Neural progenitor cell (in vitro differentiated cells): ENCODE measurements around the gene DPYD. TPM values are rescaled to one million over a fixed set of nuclear protein-coding genes. Genes with fewer than 3 reads are reported as not detected.

ENCODE experiments used
- DNase-seq: peaks from one replicate; pipeline ENCODE4 v3.0.0-alpha.2; 2016; ENCODE audit warnings: low spot score
- H2AFZ ChIP-seq: fragments of 200-600 bp; sonication (generic); replicated peaks from 2 replicates; pipeline ENCODE4 v1.6.1; 2016; ENCODE audit warnings: antibody characterized with exemption
- H3F3A ChIP-seq: fragments of 200-600 bp; sonication (generic); 2 replicates; pipeline ENCODE4 v1.6.1; 2016; ENCODE audit warnings: antibody characterized with exemption, low read depth
- H3K27ac ChIP-seq: fragments of 200-600 bp; sonication (generic); 2 replicates; pipeline ENCODE4 v1.5.1; 2016; ENCODE audit warnings: mild to moderate bottlenecking
- H3K27me3 ChIP-seq: fragments of 200-600 bp; sonication (generic); 2 replicates; pipeline ENCODE4 v1.6.1; 2016; ENCODE audit warnings: mild to moderate bottlenecking, moderate library complexity
- H3K36me3 ChIP-seq: fragments of 200-600 bp; sonication (generic); 2 replicates; pipeline ENCODE4 v1.5.1; 2016
- H3K4me1 ChIP-seq: fragments of 200-600 bp; sonication (generic); 2 replicates; pipeline ENCODE4 v1.6.1; 2016; ENCODE audit warnings: mixed run types
- H3K4me2 ChIP-seq: fragments of 200-600 bp; sonication (generic); 2 replicates; pipeline ENCODE4 v1.6.1; 2016
- H3K4me3 ChIP-seq: fragments of 200-600 bp; sonication (generic); 2 replicates; pipeline ENCODE4 v1.5.1; 2016
- H3K79me2 ChIP-seq: fragments of 200-600 bp; sonication (generic); 2 replicates; pipeline ENCODE4 v1.6.1; 2016; ENCODE audit warnings: low read depth
- H3K9ac ChIP-seq: fragments of 200-600 bp; sonication (generic); 2 replicates; pipeline ENCODE4 v1.6.1; 2016
- H3K9me3 ChIP-seq: fragments of 200-600 bp; sonication (generic); 2 replicates; pipeline ENCODE4 v1.5.1; 2016; ENCODE audit warnings: low read depth
- H4K20me1 ChIP-seq: fragments of 200-600 bp; sonication (generic); 2 replicates; pipeline ENCODE4 v1.6.1; 2016; ENCODE audit warnings: low read depth
- H3K27ac Mint-ChIP-seq: 3 replicates; pipeline ENCODE4 v1.8.0; 2021; ENCODE audit warnings: mixed read lengths
- H3K27me3 Mint-ChIP-seq: 2 replicates; pipeline ENCODE4 v1.8.0; 2022; ENCODE audit warnings: low read depth, mild to moderate bottlenecking, inconsistent platforms, moderate library complexity, mixed read lengths; ENCODE audit not compliant: insufficient read depth
- H3K36me3 Mint-ChIP-seq: 3 replicates; pipeline ENCODE4 v1.8.0; 2021; ENCODE audit warnings: mixed read lengths
- H3K4me1 Mint-ChIP-seq: 3 replicates; pipeline ENCODE4 v1.8.0; 2021; ENCODE audit warnings: mixed read lengths
- H3K4me3 Mint-ChIP-seq: 3 replicates; pipeline ENCODE4 v1.8.0; 2021; ENCODE audit warnings: mild to moderate bottlenecking, moderate library complexity, mixed read lengths
- H3K9me3 Mint-ChIP-seq: 3 replicates; pipeline ENCODE4 v1.8.0; 2020; ENCODE audit warnings: mixed read lengths
- EZH2 ChIP-seq: fragments of 200-600 bp; sonication (generic); IDR thresholded peaks from 2 replicates; pipeline ENCODE4 v1.6.1; 2017; ENCODE audit warnings: antibody characterized with exemption, mild to moderate bottlenecking, moderate library complexity
- EZH2phosphoT487 ChIP-seq: fragments of 200-600 bp; sonication (generic); IDR thresholded peaks from 2 replicates; pipeline ENCODE4 v1.6.1; 2017; ENCODE audit warnings: antibody characterized with exemption
- total RNA-seq: library from RNA; depleted of rRNA; stranded (reverse); fragments of >200 nt; gene quantifications from 2 replicates; pipeline ENCODE4 v1.2.3, GENCODE V29; 2015; ENCODE audit warnings: low replicate concordance
- TF ChIP-seq, protein P1 (sequence below): fragments of 200-600 bp; sonication (generic); IDR thresholded peaks from 2 replicates; pipeline ENCODE4 v1.5.1; 2017; ENCODE audit warnings: antibody characterized with exemption, mild to moderate bottlenecking

The DPYD gene
- total RNA-seq, 1 donor from 2014 or later: 0.43 TPM

- Histone ChIP-seq H3K36me3 (no peaks in the 10 kb centered on the region), H3K4me3 (no peak overlapping the region), H3K4me2 (no peak overlapping the region), H3F3A (no peaks in the 10 kb centered on the region), H2AFZ (no peak overlapping the region), H3K9me3 (no peaks in the 10 kb centered on the region), H3K4me1 (no peaks in the 10 kb centered on the region), H3K9ac (no peak overlapping the region), H3K27me3 (no peaks in the 10 kb centered on the region), H3K79me2 (no peaks in the 10 kb centered on the region), H4K20me1 (no peaks in the 10 kb centered on the region), H3K27ac (no peak overlapping the region)
- no peaks in the 10 kb centered on the region for H3K9me3 Mint-ChIP-seq
- H3K36me3 Mint-ChIP-seq: no peaks in the 10 kb centered on the region
- no peak overlapping the region for H3K4me3 Mint-ChIP-seq
- no peak for TF ChIP-seq EZH2phosphoT487
- TF ChIP-seq, protein P1, sequence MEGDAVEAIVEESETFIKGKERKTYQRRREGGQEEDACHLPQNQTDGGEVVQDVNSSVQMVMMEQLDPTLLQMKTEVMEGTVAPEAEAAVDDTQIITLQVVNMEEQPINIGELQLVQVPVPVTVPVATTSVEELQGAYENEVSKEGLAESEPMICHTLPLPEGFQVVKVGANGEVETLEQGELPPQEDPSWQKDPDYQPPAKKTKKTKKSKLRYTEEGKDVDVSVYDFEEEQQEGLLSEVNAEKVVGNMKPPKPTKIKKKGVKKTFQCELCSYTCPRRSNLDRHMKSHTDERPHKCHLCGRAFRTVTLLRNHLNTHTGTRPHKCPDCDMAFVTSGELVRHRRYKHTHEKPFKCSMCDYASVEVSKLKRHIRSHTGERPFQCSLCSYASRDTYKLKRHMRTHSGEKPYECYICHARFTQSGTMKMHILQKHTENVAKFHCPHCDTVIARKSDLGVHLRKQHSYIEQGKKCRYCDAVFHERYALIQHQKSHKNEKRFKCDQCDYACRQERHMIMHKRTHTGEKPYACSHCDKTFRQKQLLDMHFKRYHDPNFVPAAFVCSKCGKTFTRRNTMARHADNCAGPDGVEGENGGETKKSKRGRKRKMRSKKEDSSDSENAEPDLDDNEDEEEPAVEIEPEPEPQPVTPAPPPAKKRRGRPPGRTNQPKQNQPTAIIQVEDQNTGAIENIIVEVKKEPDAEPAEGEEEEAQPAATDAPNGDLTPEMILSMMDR: no peak
- TF ChIP-seq EZH2: no peak
- no peak overlapping the region for H3K27ac Mint-ChIP-seq
- no peak for DNase-seq
- H3K27me3 Mint-ChIP-seq: no peaks in the 10 kb centered on the region
- no peaks in the 10 kb centered on the region for H3K4me1 Mint-ChIP-seq
Measured at GRCh38 chr1:97728436-97728835, 192.4 kb downstream of the DPYD start.

- H4K20me1 ChIP-seq: no peaks in the 10 kb centered on the region
- Mint-ChIP-seq H3K27ac (no peak overlapping the region), H3K4me3 (no peak overlapping the region), H3K4me1 (no peaks in the 10 kb centered on the region), H3K27me3 (no peaks in the 10 kb centered on the region), H3K9me3 (no peaks in the 10 kb centered on the region), H3K36me3 (no peaks in the 10 kb centered on the region)
- H2AFZ ChIP-seq: no peak overlapping the region
- DNase-seq: no peak
- no peaks in the 10 kb centered on the region for H3K27me3 ChIP-seq
- H3K9me3 ChIP-seq: no peaks in the 10 kb centered on the region
- no peaks in the 10 kb centered on the region for H3K79me2 ChIP-seq
- no peaks in the 10 kb centered on the region for H3K4me1 ChIP-seq
- TF ChIP-seq EZH2: no peak
- TF ChIP-seq, protein P1: no peak
- no peak for TF ChIP-seq EZH2phosphoT487
- no peak overlapping the region for H3K27ac ChIP-seq
- no peak overlapping the region for H3K9ac ChIP-seq
- no peaks in the 10 kb centered on the region for H3F3A ChIP-seq
- no peaks in the 10 kb centered on the region for H3K36me3 ChIP-seq
- H3K4me3 ChIP-seq: no peak overlapping the region
- no peak overlapping the region for H3K4me2 ChIP-seq
Measured at GRCh38 chr1:97727029-97727428, 193.8 kb downstream of the DPYD start.

- H3K36me3 Mint-ChIP-seq: no peaks in the 10 kb centered on the region
- H2AFZ ChIP-seq: no peak overlapping the region
- H3K27me3 Mint-ChIP-seq: no peaks in the 10 kb centered on the region
- H3K9me3 ChIP-seq: no peaks in the 10 kb centered on the region
- H3K4me1 Mint-ChIP-seq: no peaks in the 10 kb centered on the region
- TF ChIP-seq EZH2: no peak
- no peak for TF ChIP-seq EZH2phosphoT487
- TF ChIP-seq, protein P1: no peak
- no peak overlapping the region for H3K4me3 ChIP-seq
- H3K4me3 Mint-ChIP-seq: no peak overlapping the region
- H3K9me3 Mint-ChIP-seq: no peaks in the 10 kb centered on the region
- no peaks in the 10 kb centered on the region for H3K36me3 ChIP-seq
- no peak overlapping the region for H3K27ac ChIP-seq
- no peak overlapping the region for H3K4me2 ChIP-seq
- no peak overlapping the region for H3K27ac Mint-ChIP-seq
- no peaks in the 10 kb centered on the region for H4K20me1 ChIP-seq
- no peak for DNase-seq
- no peak overlapping the region for H3K9ac ChIP-seq
- no peaks in the 10 kb centered on the region for H3K4me1 ChIP-seq
- H3K27me3 ChIP-seq: no peaks in the 10 kb centered on the region
- no peaks in the 10 kb centered on the region for H3K79me2 ChIP-seq
- no peaks in the 10 kb centered on the region for H3F3A ChIP-seq
Measured at GRCh38 chr1:97726386-97726785, 194.4 kb downstream of the DPYD start.
